Stomach (tissue), 9 donors: ENCODE measurements around the gene KLHL15. TPM values are rescaled to one million over a fixed set of nuclear protein-coding genes. Genes with fewer than 3 reads are reported as not detected.
A peak's percentile ranks its signal among the peaks of the same experiment; 100 is the strongest.

Experiments used
- DNase-seq, 2 donors: peaks; one replicate each; pipeline versions ENCODE4 v3.0.0 to v3.0.0-alpha.2; 2013 to 2019
- H3K27ac ChIP-seq, 5 donors: fragments of 200-600 bp in 4 of 5; sonication (generic) in 4 of 5; one replicate each; pipeline ENCODE4 v1.5.1; 2013 to 2019; ENCODE audit warnings: mild to moderate bottlenecking in 1 of 5, moderate library complexity in 1 of 5
- H3K27me3 ChIP-seq, 3 donors: fragments of 200-600 bp; sonication (generic); one replicate each; pipeline ENCODE4 v1.5.1; 2017 to 2019; ENCODE audit warnings: mixed run types in 1 of 3
- H3K36me3 ChIP-seq, 4 donors: fragments of 200-600 bp; sonication (generic); 1 replicate in 3 of 4; 2 replicates in 1 of 4; pipeline ENCODE4 v1.5.1; 2016 to 2019
- H3K4me1 ChIP-seq, 4 donors: fragments of 200-600 bp; sonication (generic); one replicate each; pipeline ENCODE4 v1.5.1; 2016 to 2019
- H3K4me3 ChIP-seq, 4 donors: fragments of 200-600 bp; sonication (generic) in 3 of 4; one replicate each; pipeline ENCODE4 v1.5.1; 2016 to 2019; ENCODE audit warnings: mild to moderate bottlenecking in 1 of 4
- H3K9me3 ChIP-seq, 4 donors: fragments of 200-600 bp; sonication (generic); one replicate each; pipeline ENCODE4 v1.5.1; 2016 to 2019
- EP300 ChIP-seq: sonication (generic); formaldehyde crosslinking; IDR thresholded peaks from one replicate; pipeline ENCODE4 v1.6.1; 2017; ENCODE audit warnings: antibody characterized with exemption
- POLR2A ChIP-seq, 4 donors: fragments of 450-650 bp; IDR thresholded peaks; one replicate each; pipeline ENCODE4 v1.6.1; 2016; ENCODE audit warnings: antibody characterized with exemption in 4 of 4, control low read depth in 2 of 4, mild to moderate bottlenecking in 1 of 4, moderate library complexity in 1 of 4
- POLR2AphosphoS5 ChIP-seq, 3 donors: sonication (generic); formaldehyde crosslinking; IDR thresholded peaks; one replicate each; pipeline ENCODE4 v1.6.1; 2016; ENCODE audit warnings: antibody characterized with exemption in 3 of 3
- WGBS, 5 donors: extraction: QIAGEN DNeasy Blood & Tissue Kit in 3 of 5; methylation state at CpG; one replicate each; pipeline versions ENCODE4 v1.1.5 to v1.1.7; 2013 to 2018; 5-methylcytosine and 5-hydroxymethylcytosine counted together
- intact Hi-C: fragments of 100-400 bp; cut with DNase I; formaldehyde crosslinking; loops from one replicate; pipeline ENCODE4 v1.15.1; 2023; ENCODE audit warnings: low total_unique reads
- polyA plus RNA-seq, 3 donors: library from polyadenylated mRNA; stranded (reverse); fragments of 200-250 nt; gene quantifications; one replicate each; pipeline ENCODE4 v1.2.3, GENCODE V29; 2013
- total RNA-seq, 5 donors: library from RNA; depleted of rRNA; stranded (reverse); fragments of >200 nt; gene quantifications; one replicate each; pipeline versions ENCODE4 v1.1.0 to v1.2.3, GENCODE V29; 2014 to 2016
- TF ChIP-seq, protein P1 (sequence below), 7 experiments: fragments of 450-650 bp in 4 of 7; fragments of 200-600 bp in 3 of 7; sonication (generic) in 3 of 7; IDR thresholded peaks; one replicate each; pipeline ENCODE4 v1.5.1; 2016 to 2019; ENCODE audit warnings: antibody characterized with exemption in 7 of 7, control low read depth in 2 of 7, mild to moderate bottlenecking in 1 of 7
- donor health status: healthy with polysubstance abuse.
- donor health status: Bipolar disorder and iron deficiency.
- donor health status: healthy.

KLHL15 gene
- total and polyA plus RNA-seq, 8 donors, result 1.1 to 41.3 (median 3.0) TPM

DNA sequence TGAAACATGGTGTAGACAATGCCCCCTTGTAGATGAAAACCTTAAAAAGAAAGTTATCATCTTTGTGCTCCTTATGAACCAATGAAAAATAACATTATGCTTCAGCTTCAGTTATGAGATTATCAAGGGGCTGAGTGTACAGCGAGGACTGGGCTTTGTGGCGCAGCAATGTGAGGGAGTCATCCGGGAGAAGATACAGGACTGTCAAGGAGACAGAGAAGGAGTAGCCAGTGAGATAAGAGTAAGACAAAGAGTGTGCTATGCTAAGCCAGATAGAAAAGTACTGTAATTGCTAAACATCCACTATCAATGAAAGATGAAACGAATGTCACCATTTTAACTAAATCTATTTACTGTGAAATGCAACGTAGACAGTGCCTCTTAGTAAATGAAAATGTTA is 3.6 kb upstream of the KLHL15 start:
- Histone ChIP-seq H3K9me3 (no peaks in the 10 kb centered on the region), H3K4me3 (no peak overlapping the region), H3K27me3 (no peaks in the 10 kb centered on the region), H3K4me1 (no peaks in the 10 kb centered on the region), H3K27ac (no peak overlapping the region), H3K36me3 (no peaks in the 10 kb centered on the region)
- DNase-seq, result no peak
- WGBS, 5 donors, result 73 to 88% (median 81%) methylated on average over 5 of the region's 5 CpGs
- no peak for TF ChIP-seq POLR2A (IDR thresholded peaks at IDR 0.05)
- TF ChIP-seq, protein P1, sequence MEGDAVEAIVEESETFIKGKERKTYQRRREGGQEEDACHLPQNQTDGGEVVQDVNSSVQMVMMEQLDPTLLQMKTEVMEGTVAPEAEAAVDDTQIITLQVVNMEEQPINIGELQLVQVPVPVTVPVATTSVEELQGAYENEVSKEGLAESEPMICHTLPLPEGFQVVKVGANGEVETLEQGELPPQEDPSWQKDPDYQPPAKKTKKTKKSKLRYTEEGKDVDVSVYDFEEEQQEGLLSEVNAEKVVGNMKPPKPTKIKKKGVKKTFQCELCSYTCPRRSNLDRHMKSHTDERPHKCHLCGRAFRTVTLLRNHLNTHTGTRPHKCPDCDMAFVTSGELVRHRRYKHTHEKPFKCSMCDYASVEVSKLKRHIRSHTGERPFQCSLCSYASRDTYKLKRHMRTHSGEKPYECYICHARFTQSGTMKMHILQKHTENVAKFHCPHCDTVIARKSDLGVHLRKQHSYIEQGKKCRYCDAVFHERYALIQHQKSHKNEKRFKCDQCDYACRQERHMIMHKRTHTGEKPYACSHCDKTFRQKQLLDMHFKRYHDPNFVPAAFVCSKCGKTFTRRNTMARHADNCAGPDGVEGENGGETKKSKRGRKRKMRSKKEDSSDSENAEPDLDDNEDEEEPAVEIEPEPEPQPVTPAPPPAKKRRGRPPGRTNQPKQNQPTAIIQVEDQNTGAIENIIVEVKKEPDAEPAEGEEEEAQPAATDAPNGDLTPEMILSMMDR (IDR thresholded peaks at IDR 0.05), result no peak
- no peak for TF ChIP-seq EP300
- no peak for TF ChIP-seq POLR2AphosphoS5 (IDR thresholded peaks at IDR 0.05)
- intact Hi-C loops, result no loop called here

DNA sequence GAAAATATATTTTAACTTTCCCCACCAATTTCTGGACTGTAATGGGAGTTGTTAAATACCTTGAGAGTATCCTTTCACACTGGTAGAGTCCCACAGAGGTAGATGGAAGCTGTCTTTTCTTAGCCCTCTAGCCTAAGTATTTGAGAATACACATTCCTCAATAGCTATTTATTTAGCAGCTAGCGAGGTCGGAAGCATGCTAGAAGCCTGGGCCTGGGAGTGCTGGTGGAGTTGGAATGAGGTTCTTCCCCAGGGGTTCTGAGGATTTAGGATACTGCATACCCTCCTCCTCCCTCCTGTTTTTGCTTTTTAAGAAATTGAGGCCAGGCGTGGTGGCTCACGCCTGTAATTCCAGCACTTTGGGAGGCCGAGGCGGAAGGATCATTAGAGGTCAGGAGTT is 999 bp upstream of the KLHL15 start:
- no peaks in the 10 kb centered on the region for H3K9me3 ChIP-seq
- H3K27ac ChIP-seq, result no peak overlapping the region
- H3K4me1 ChIP-seq, result peaks cover 0 to 7% (median 0%) of the 10 kb centered on the region in 4 donors
- no peak overlapping the region for H3K4me3 ChIP-seq
- intact Hi-C loops, result no loop called here
- WGBS, 5 donors, result 83 to 96% (median 85%) methylated on average over 5 to 6 of the region's 6 CpGs
- peaks cover 0 to 4% (median 0%) of the 10 kb centered on the region in 3 donors for H3K27me3 ChIP-seq
- H3K36me3 ChIP-seq, result no peaks in the 10 kb centered on the region
- TF ChIP-seq, protein P1 (IDR thresholded peaks at IDR 0.05), result no peak
- TF ChIP-seq EP300, result no peak
- TF ChIP-seq POLR2A (IDR thresholded peaks at IDR 0.05), result no peak
- TF ChIP-seq POLR2AphosphoS5 (IDR thresholded peaks at IDR 0.05), result no peak
- DNase-seq, result no peak

DNA sequence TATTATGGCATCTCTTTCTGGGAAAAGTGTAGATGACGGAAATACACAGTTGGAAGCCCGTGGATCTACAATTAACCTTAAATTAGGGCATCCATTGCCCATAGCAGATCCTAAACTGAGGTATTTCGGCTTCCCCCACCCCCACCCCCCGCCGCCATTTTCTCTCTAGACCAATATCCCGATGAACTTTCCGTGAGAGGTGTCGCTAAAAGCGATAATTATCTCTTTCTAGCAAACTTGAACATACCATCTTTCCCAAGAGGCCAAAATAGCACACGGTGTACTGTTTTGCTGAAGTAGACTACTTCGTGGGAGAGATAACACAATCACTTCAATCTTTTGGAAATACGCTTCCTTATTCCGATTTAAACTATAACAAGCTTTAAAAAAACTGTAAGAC is 554 bp downstream of the KLHL15 start:
- TF ChIP-seq POLR2A (IDR thresholded peaks at IDR 0.05), result no peak
- TF ChIP-seq EP300, result no peak
- TF ChIP-seq, protein P1 (IDR thresholded peaks at IDR 0.05), result no peak
- TF ChIP-seq POLR2AphosphoS5 (IDR thresholded peaks at IDR 0.05), result no peak
- WGBS, 5 donors, result 3 to 37% (median 12%) methylated on average over 10 to 13 of the region's 13 CpGs
- H3K27me3 ChIP-seq, result peaks cover 0 to 4% (median 0%) of the 10 kb centered on the region in 3 donors
- peaks cover 0 to 7% (median 0%) of the 10 kb centered on the region in 4 donors for H3K4me1 ChIP-seq
- H3K27ac ChIP-seq, result peak overlapping the region in 4 of 5 donors; percentile 94 to 99 (median 96)
- H3K9me3 ChIP-seq, result no peaks in the 10 kb centered on the region
- intact Hi-C loops, result no loop called here
- DNase-seq, result peak in 1 of 2 donors; percentile 54
- peak overlapping the region; percentile 67 to 77 (median 70) for H3K4me3 ChIP-seq
- H3K36me3 ChIP-seq, result no peaks in the 10 kb centered on the region

- H3K4me3 ChIP-seq, result peak overlapping the region; percentile 67 to 77 (median 70)
- peaks cover 0 to 7% (median 0%) of the 10 kb centered on the region in 4 donors for H3K4me1 ChIP-seq
- peak in 1 of 2 donors; percentile 82 for DNase-seq
- H3K36me3 ChIP-seq, result no peaks in the 10 kb centered on the region
- H3K9me3 ChIP-seq, result no peaks in the 10 kb centered on the region
- H3K27me3 ChIP-seq, result peaks cover 0 to 4% (median 0%) of the 10 kb centered on the region in 3 donors
- WGBS, 5 donors, result 0 to 28% (median 7%) methylated on average over 12 to 46 of the region's 46 CpGs
- H3K27ac ChIP-seq, result peak overlapping the region; percentile 94 to 99 (median 95)
- TF ChIP-seq, protein P1 (IDR thresholded peaks at IDR 0.05), result no peak
- no peak for TF ChIP-seq POLR2A (IDR thresholded peaks at IDR 0.05)
- no peak for TF ChIP-seq POLR2AphosphoS5 (IDR thresholded peaks at IDR 0.05)
- TF ChIP-seq EP300, result no peak
- intact Hi-C loops, result no loop called here
Observed at GRCh38 chrX:24025741-24026403, 1.1 kb downstream of the KLHL15 start.
